GM21786 (cell line): Measurements from ENCODE around the gene RLN3.
"Not testable (repeated sequence)": the region's sequence is repeated elsewhere in the genome, so short reads cannot be mapped to it uniquely, and the experiment has no call there.

Source experiments
- ATAC-seq: cut with Tn5 transposase; IDR thresholded peaks from one replicate; pipeline ENCODE4 v1.9.1; 2021; ENCODE audit not compliant: unreplicated experiment

Gene RLN3

DNA sequence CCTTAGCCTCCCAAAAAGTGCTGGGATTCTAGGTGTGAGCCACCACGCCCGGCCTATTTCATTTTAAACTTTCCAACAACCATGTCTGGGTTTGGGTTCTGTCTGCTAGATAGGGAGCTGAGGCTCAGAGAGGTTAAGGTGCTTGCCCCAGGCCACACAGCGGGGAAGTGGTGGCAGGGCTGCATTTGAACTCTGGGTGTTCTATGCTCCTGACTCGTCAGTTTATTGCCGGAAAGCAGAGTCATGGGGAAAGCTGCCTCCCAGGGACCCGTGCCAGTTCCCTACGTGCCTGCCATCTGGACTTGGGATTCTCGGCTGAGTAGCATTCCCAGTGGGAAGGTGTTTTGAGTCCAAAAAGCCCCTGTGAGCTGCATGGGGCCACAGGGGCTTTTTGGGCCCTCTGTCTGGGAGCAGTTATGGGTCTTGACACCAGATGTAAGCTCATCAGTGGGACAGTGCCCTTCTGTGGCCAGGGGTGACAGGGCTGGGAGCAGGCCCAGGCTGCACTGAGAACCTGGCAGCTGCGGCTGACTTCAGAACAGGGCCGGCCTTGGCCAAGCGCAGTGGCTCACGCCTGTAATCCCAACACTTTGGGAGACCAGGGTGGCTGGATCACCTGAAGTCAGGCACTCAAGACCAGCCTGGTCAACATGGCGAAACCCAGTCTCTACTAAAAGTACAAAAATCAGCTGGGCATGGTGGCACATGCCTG, 32.8 kb upstream of the RLN3 start:
- no peak for ATAC-seq

DNA sequence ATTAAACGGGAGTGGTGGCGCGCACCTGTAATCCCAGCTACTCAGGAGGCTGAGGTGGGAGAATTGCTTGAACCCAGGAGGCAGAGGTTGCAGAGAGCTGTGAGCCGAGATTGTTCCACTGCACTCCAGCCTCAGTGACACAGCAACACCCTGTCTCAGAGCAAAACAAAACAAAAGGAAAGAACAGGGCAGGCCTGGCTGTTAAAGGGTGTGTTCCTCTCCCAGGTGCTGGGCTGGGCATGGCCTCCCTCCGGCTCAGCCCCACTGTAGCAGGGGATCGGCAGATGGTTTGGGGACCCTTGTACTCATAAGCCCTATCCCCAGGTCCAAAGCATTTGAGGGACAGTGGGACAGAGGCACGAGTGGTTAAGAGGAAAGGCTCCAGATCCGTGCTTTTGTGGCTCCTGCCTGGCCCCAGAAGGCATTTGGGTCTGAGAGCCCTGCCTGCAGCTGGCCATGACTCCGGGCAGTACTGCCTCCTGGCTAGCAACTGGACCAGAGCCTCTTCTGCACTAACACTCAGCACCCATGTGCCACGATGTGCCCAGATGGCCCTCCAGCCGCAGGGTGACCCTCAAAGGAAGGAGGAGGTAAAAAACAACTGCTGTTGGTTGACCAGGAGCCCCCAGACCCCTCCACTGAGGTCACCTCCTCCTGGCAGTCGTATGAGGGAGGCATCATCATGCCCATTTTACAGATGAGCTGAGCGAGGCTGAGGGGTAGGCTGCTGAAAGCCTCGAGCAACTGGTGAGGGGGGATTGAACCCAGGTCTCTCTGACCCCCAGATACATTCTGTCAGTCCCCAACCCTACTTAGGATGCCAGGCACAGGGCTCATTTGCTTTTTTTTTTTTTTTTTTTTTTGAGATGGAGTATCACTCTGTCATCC, 31.8 kb upstream of the RLN3 start:
- ATAC-seq: no peak

DNA sequence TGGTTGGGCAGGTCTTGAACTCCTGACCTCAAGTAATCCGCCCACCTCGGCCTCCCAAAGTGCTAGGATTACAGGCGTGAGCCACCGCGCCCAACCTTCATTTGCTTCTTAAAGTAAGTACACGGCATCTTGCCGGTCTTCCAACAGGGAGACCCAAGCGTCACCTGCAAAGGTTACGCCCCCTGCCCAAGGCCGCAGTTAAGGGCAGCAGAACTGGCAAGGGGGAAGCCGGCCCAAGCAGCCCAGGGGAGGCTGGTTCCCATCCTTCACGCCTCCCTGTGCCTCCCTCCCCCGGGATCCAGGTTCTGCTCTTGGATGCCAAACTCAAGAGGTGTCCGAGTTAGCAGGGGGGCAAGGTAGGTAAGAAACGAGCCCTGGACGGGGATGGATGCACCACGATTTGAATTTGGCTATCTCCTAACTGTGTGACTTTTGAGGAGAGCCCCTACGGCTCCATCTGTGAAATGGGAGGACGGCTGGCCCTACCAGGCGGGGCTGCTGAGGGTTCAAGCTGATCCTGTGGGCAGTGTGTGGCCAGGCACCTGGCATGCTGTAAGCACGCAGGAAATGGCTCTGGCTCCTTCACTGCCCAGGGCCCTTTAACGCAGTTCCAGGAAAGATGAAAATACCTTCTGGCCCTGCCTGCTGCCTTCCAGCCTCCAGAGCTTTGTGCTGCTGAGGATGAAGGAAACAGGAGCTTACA, 30.9 kb upstream of the RLN3 start:
- no peak for ATAC-seq

DNA sequence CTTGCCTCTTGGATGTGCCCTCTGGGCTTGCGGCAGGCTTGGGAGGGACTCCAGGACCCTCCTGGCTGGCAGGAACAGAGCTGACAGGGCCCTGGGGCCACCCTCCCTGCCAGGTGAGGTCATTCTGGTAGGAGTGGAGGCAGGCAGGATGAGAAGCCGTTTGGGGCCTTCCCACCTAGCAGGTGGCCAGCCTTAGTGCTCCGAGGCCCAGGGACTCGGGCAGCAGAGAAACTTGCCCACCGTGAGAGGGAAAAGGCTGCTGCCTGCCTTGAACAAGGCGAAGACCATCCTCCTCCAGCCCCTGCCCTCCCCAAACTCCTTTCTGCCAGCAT, 30.4 kb upstream of the RLN3 start:
- no peak for ATAC-seq

DNA sequence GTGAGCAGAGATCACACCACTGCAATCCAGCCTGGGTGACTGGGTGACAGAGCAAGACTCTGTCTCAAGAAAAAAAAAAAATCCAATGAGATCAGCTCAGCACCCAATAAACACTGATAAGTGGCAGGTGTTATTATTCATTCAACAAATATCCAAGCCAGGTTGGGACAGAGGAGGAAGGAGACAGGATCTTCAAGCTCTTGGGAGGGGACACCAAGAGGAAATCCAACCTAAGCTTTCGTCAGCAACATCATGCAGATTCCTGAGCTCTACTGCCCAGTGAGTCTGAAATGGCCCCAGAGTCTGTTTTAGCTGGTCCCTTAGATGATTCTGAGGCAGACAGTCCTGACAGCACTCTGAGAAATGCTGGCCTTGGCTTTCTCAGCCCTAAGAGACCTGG, 29.5 kb upstream of the RLN3 start:
- ATAC-seq: no peak

DNA sequence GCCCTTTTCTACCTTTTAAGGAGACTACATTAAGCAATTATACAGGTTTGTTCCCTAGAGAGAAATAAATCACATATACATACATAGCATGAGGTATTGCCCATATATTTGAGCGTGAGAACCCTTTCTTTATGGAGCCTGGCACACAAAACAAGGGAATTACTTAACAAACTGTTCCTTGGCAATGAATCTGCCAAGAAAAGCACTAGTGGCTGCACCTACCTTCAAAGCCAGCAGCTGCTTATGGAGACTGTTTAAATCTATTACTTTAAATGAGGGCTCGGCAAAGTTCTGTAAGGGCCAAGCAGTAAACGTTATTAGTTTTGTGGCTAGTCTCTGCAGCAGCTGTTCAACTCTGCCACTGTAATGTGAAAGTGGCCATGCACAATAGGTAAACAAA, 28.9 kb upstream of the RLN3 start:
- no peak for ATAC-seq

DNA sequence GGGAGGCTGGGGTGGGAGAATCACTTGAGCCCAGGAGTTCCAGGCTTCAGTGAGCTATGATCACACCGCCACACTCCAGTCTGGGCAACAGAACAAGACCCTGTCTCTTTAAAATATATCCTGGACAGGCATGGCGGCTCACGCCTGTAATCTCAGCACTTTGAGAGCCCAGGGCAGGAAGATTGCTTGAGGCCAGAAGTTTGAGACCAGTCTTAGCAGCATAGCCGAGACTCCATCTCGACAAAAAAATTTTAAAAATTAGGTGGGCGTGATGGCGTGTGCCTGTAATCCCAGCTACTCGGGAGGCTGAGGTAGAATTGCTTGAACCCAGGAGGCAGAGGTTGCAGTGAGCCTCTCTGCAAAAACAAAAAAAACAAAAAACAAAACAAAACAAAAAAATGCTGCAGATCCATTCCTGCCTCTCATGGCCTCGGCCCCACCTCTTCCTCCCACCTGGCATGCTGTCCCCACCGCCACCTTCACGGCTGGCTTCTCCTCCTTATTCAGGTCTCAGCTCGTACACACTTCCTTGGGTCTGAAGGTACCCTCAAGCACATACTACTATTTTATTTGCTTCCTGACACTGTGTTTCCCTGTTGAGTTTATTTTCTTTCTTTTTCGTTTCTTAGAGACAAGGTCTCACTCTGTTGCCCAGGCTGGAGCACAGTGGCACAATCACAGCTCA, 27.1 kb upstream of the RLN3 start:
- ATAC-seq: no peak

DNA sequence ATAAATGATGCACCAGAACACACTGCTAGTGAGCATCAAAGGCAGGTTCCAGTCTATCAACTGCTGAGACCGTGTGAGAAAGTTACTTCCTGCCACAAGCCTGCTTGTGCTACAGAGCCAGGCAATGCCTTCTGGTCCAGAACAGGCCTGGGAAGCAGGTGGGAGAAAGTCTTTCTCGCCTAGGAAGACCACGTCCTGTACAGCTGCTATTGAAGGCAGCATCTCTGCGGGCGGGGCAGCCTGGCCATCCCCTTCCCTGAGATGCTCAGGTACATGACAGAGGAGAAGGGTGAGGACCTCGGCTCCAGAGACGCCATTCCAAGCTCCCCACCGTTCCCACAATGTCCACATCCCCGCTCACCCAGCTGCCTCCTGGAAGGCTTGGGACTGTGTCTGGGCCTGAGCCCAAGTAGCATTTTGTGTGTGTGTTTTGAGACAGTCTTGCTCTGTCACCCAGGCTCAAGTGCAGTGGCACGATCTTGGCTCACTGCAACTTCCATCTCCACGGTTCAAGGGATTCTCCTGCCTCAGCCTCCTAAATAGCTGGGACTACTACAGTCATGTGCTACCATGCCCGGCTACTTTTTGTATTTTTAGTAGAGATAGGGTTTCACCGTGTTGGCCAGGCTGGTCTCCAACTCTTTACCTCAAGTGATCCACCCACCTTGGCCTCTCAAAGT, 25.2 kb upstream of the RLN3 start:
- ATAC-seq: no peak

DNA sequence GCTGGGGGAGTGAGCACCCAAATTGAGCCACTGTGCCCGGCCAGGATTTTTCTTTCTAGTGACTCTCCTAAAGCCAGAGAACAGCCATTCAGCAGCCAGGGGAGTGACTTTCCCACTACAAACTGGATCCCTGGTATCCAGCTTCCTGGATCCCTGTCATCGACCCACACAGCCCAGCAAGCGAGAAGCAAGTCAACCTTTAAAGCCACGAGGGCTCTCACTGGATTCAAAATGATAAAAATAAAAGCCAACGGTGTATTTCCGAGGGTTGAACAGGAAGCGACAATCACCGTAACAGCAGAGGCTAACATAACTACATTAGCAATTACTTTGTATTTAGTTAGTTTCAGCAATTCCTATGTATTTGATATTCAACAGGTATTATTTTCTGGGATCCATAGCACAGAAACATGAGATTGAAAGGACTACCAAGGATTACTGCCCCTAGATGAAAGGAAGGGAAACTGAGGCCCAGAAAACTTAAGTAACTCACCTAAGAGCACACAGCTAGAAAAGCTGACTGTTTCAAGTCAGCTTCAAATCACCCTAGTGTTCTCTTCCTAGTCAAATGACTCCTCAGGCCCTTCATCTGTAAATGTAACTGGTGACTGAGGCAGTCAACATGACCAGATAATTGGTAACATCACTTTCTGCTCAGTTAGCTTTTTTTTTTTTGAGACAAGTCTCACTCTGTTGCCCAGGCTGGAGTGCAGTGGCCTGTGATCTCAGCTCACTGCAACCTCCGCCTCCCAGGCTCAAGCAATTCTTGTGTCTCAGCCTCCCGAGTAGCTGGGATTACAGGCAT, 24.5 kb upstream of the RLN3 start:
- no peak for ATAC-seq

DNA sequence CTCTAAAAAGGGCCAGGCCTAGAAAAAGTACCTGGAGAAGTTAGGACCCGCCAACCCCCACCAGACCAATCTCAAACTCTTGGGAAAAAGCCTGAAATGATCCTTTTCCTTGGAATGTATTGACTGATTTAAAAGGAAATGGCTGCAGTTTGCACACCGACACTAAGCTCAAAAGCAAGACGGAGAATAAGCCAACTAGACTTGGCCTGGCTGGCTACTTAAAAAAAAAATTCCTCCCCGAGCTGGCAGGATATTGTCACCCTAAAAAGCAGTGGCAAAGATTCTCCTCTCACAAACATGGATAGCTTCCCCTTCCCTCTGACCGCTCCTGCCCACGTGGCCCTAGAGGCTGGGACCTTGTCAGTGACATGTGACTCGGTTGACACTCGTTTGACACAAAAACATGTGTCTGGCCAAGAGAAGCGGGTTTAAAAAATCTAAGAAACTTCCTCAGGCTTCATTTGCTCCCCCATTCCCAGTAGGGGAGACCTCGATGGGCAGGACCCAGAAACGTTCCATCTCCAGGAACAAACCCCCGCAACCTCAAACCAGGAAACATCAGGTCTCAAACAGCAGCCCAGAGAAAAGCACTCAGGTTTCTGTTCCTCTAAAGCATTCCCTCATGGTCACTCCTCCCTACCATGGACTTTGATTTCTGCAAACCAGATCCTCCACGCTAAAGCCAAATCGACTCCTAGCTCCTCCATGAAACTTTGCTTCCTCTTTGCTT, 23.2 kb upstream of the RLN3 start:
- ATAC-seq: no peak

DNA sequence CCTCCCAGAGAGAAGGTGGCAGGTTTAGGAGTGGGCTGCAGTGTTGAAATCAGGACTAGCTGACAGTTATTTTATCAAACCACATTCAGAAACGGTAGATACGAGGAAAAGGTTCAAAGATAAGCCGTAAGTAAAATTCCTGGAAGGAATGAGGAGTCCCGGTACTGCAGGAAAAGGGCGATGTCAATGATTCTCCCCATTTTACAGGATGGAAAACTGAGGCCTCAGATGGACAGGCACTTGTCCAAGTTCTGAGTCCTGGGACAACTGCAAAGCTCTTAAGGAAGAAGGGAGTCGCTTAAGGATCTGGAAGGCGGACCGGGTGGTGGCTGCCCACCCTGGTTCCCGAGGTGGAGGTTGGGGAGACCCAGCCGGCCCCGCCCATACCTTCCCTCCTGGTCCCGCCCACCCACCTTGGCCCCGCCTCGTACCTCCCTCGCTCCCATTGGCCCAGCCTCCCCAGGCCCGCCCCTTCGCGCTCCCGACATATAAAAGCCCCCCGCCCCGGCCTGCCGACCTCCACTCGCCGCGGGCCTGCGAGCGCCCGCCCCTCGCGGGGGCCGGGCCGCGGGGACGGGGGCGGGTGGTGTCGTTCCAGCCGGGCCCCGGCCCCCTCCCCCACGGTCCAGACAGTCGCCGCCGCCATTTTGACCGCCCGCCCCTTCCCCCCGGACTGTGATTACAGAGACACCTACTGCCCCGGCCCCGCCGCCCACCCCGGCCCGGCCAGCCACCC, 22.4 kb upstream of the RLN3 start:
- no peak for ATAC-seq

DNA sequence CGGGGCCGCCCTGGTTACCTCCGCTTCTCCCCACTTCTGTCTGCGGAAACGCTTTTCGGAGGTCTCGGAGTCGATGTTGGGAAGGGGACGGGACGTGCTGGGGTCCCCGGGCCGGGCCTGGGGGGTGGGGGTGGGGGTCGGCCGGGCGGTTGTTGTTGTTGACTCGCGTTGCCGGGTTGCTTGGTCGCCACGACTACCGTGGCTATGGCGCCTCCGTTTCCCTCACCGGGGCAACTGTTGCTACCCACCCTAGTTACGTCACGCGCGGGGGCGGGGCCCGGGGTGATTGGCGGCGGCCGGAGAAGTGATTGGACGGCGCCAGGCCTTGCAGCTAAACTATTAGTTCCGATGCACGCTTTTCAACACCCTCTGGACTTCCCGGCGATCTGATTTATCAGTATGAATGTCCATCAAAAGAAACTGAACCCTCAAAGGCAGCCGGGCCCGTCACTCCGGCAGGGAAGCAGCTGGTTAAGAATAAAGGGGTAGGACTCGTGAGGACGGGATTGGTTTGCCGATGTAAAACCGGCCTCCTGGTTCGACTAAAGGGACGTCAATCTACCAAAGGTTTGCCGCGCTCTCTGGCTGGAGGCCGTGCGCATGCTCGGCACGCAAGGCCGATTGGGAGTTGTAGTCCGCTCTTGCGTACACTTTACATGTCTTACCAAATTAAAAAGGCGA, 21.7 kb upstream of the RLN3 start, which contains the start of gene RFX1:
Gene RFX1, minus strand, starts transcription at position 236 of the 681 bp plus-strand sequence. CDS start 12,477 bp downstream, outside the sequence.
- peak; percentile 71 for ATAC-seq

DNA sequence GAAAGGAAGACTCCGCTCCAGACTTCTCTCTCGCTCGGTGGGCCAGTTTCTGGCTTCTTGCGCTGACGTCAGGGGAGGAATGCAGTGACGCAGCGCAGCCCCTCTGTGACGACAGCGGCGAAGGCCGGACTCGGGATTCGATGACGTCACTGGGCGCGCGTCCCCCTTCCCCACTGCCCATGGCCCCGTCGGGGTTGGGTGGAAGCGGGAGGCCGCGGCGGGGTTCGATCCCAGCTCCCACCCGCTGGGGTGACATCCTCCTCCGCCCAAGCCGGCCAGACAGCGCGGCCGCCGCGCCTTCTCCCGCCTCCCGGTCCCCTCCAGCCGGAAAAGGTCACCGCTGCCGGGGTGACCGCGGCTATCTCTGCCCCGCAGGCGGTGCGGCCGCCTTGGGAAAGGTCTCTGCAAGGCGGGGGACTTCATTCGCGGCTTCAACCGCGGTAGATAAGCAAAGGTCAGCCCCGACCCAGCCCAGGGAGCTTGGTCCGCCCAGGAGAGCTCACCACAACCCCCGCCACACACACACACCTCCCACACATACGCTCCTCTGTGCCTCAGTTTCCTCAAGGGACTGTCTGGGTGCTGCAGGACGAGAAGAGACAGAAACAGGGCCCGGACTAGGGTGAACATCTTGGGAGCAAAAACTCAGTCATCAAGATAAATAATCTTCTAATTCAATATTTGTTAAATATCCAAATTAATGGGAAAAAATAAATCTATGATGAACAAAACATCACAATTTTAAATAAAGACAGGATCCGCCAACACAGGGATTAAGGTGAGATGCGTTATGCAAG, 21.0 kb upstream of the RLN3 start:
- peak; percentile 20 for ATAC-seq

DNA sequence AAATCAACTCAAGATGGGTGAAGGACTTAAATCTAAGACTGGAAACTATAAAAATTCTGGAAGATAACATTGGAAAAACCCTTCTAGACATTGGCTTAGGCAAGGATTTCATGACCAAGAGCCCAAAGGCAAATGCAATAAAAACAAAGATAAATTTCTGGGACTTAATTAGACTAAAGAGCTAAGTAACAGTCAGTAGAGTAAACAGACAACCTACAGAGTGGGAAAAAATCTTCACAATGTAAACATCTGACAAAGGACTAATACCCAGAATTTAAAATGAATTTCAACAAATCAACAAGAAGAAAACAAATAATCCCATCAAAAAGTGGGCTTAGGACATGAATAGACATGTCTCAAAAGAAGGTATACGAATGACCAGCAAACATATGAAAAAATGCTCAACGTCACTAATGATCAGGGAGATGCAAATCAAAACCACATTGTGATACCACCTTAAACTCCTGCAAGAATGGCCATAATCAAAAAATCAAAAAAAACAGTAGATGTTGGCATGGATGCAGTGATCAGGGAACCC, 15.5 kb upstream of the RLN3 start:
- ATAC-seq: no peak

DNA sequence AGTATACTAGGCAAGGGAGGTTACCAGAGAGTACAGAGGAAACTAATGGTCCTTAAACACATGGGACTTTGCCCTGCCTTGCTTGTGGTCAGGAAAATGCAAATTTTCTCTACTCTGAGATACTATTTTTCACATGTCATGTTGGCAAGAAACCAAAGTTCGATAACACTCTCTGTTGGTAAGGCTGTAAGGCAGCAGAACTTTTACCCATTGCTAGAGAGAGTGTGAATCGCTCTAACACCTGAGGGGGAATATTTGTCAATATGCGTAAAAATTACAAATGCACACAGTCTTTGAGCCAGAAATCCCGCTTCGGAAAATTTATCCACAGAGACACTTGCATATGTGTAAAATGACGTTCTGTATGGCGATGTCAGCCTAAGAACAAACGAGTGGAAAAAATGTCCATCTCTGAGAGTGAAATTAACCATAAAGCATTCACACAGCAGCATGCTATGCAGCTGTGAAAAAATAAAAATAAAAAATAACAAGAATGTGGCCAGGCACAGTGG, 12.4 kb upstream of the RLN3 start:
- ATAC-seq: peak; percentile 81

DNA sequence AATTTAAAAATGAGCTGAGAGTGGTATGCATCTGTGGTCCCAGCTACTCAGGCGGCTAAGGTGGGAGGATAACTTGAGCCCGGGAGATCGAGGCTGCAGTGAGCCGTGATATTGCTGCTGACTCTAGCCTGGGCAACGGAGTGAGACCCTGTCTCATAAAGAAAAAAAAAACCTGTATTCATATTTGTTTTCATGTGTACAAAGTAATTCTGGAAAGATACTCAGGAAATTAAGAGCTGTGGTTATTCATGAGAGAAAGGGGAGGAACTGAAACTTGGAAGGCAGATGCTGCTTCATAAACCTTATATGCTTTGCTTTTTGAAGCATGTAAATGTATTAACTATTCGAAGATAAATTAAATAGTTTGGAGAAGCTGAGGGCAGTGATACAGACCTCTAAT, 8.8 kb upstream of the RLN3 start:
- ATAC-seq: no peak

DNA sequence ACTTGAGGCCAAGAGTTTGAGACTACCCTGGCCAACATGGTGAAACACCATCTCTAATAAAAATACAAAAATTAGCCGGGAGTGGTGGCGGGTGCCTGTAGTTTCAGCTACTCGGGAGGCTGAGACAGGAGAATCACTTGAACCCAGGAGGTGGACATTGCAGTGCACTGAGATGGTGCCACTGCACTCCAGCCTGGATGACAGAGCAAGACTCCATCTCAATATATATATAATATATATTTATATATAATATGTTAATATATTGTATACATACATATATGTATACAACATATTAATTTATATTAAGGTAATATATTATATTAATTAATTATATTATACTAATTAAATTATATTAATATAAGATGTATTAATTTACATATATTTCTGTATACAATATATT, 8.2 kb upstream of the RLN3 start:
- not testable (repeated sequence) for ATAC-seq
